GM12801 (cell line): ENCODE results near the gene CCNB2.

Experiments used
- CTCF ChIP-seq: IDR thresholded peaks from one replicate; pipeline ENCODE4 v1.5.1; 2011; ENCODE audit warnings: control low read depth; ENCODE audit not compliant: insufficient read length; ENCODE audit errors: extremely low read depth

The CCNB2 gene

GRCh38 chr15:59116771-59117170, 11.8 kb downstream of the CCNB2 start:
- no peak for TF ChIP-seq CTCF

- TF ChIP-seq CTCF: no peak
Measured at GRCh38 chr15:59119625-59120024, 14.7 kb downstream of the CCNB2 start.

GRCh38 chr15:59120937-59121336, 16.0 kb downstream of the CCNB2 start:
- TF ChIP-seq CTCF: no peak

- no peak for TF ChIP-seq CTCF
Measured at GRCh38 chr15:59124261-59124660, 19.3 kb downstream of the CCNB2 start.

GRCh38 chr15:59131456-59131855, 26.5 kb downstream of the CCNB2 start:
- no peak for TF ChIP-seq CTCF

- no peak for TF ChIP-seq CTCF
Measured at GRCh38 chr15:59131969-59132562, 27.1 kb downstream of the CCNB2 start.

GRCh38 chr15:59133929-59134427, 29.0 kb downstream of the CCNB2 start:
- no peak for TF ChIP-seq CTCF

GRCh38 chr15:59137566-59137965, 32.6 kb downstream of the CCNB2 start:
- no peak for TF ChIP-seq CTCF
